MM.1S (cell line): ENCODE results near the gene TRPM8.

ENCODE experiments used
- EZH2 ChIP-seq: fragments of 300-600 bp; sonication (generic); optimal IDR thresholded peaks from 2 replicates; pipeline ENCODE3; 2017; ENCODE audit warnings: low read depth, mild to moderate bottlenecking, antibody characterized with exemption, low read length, mixed read lengths
- EZH2phosphoT487 ChIP-seq: fragments of 300-600 bp; sonication (generic); IDR thresholded peaks from 2 replicates; pipeline ENCODE4 v1.6.1; 2018; ENCODE audit warnings: antibody characterized with exemption, low read length
- TF ChIP-seq, protein P1 (sequence below): fragments of 300-600 bp; sonication (generic); IDR thresholded peaks from 2 replicates; pipeline ENCODE4 v1.5.1; 2016; ENCODE audit warnings: antibody characterized with exemption, low read length, mixed read lengths

DNA sequence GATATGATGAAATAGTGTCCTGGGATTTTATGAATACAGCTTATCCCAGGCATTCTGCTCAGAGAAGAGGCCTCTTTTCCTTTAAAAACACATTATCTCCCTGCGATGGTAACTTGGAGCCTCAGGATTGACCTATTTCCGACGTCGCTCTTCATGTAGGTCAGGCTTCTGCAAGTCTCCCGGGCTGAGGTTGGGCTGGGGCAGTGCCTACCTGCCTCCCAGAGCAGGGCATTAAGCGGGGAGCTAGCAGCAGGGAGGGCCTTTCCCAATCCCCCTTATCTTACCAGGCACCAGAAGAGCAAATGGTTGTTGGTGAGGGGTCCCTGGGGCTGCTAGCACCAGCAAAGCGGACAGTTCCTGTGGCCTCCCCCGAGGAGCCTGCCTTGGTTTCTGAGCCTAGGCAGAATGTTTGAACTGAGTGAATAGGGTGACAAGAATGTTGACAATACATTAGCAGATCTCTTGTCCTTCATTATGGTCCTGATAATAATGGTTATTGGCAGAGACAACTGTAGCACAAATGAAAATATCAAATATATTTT, 60.2 kb downstream of the TRPM8 start:
- TF ChIP-seq, protein P1, sequence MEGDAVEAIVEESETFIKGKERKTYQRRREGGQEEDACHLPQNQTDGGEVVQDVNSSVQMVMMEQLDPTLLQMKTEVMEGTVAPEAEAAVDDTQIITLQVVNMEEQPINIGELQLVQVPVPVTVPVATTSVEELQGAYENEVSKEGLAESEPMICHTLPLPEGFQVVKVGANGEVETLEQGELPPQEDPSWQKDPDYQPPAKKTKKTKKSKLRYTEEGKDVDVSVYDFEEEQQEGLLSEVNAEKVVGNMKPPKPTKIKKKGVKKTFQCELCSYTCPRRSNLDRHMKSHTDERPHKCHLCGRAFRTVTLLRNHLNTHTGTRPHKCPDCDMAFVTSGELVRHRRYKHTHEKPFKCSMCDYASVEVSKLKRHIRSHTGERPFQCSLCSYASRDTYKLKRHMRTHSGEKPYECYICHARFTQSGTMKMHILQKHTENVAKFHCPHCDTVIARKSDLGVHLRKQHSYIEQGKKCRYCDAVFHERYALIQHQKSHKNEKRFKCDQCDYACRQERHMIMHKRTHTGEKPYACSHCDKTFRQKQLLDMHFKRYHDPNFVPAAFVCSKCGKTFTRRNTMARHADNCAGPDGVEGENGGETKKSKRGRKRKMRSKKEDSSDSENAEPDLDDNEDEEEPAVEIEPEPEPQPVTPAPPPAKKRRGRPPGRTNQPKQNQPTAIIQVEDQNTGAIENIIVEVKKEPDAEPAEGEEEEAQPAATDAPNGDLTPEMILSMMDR, result no peak
- TF ChIP-seq EZH2 (no peak), EZH2phosphoT487 (no peak)
